Measurements from ENCODE around the gene TYRP1.

The TYRP1 gene

DNA sequence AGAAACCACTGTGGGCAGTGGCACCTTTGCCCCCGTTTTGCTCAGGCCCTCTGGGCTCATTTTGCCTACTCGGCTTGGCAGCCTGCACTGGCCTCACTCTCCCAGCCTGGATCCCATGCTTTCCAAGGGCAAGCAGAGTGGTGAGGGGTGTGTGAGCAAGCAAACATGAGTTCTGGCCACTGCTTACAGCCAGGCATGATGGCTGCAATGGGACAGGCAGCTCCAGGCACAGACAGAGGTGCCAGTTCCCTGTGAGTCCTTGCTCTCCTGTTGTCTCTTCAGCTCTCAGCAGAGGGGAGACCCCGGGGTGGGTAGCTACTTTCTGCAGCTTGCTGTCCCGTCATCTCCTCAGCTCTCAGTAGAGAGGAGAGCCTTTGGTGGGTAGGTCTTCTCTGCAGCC is 35.2 kb upstream of the TYRP1 start:
- Histone ChIP-seq H3K36me3 (ENCODE audit: low read length) (no peaks in the 10 kb centered on the region), H3K9me2 (replicated peaks; ENCODE audit: insufficient read depth, low read length) (no peaks in the 10 kb centered on the region)
- no peak for TF ChIP-seq CTCF (IDR thresholded peaks at IDR 0.05; ENCODE audit: insufficient read depth, low read length, poor library complexity, severe bottlenecking)
- no peak for TF ChIP-seq EZH2phosphoT487 (conservative IDR thresholded peaks at IDR 0.05; ENCODE audit: low read length)

DNA sequence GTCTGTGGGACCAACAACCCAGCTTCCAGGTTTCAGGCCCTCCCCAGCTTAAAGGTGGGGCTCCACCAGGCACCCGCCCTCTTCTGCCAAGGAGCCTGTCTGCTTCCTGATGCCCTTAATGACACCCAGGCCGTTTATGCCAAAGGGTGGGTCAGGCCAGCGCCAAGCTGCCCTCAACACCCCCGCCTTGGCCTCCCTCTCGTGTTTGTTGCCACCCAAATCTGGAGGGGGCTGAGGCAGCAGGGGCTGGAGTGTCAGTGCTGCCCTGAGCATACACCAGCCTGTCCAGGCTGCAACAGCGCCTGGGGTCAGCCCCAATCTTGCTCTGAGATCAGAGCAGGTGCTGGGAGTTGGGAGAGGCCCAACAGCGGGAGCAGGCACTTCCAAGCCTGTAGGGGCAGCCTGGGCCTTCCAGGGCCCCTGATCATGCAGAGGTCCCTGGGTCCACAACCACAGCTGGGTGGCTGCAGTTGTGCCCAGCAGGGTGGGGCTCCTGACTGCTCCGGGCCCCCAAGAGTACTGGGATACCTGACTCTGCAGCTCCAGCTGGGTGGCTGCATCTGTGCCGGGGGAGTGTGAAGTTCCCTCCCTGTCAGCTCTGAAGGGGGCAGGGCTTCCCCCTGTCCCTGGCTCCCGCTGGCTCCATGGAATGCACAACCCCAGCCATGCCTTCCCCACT is 34.5 kb upstream of the TYRP1 start:
- TF ChIP-seq CTCF (IDR thresholded peaks at IDR 0.05; ENCODE audit: insufficient read depth, low read length, poor library complexity, severe bottlenecking) (no peak), EZH2phosphoT487 (conservative IDR thresholded peaks at IDR 0.05; ENCODE audit: low read length) (no peak)
- Histone ChIP-seq H3K9me3 (ENCODE audit: insufficient read depth, low read length) (no peaks in the 10 kb centered on the region; the same call in 1 of the 2 replicates), H4K20me1 (ENCODE audit: low read depth, low read length) (no peaks in the 10 kb centered on the region), H3K9me2 (replicated peaks; ENCODE audit: insufficient read depth, low read length) (no peaks in the 10 kb centered on the region), H3K9ac (ENCODE audit: low read length) (no peak overlapping the region), H3K36me3 (ENCODE audit: low read length) (no peaks in the 10 kb centered on the region), H3K27me3 (ENCODE audit: low read length) (no peaks in the 10 kb centered on the region), H3K79me2 (ENCODE audit: insufficient read depth, low read length) (no peaks in the 10 kb centered on the region), H3K4me2 (ENCODE audit: low read depth, low read length, poor library complexity, severe bottlenecking) (no peak overlapping the region), H3F3A (ENCODE audit: insufficient read depth) (no peaks in the 10 kb centered on the region), H3K4me3 (ENCODE audit: insufficient read depth, low read length, poor library complexity, severe bottlenecking) (no peak overlapping the region), H2AFZ (ENCODE audit: low read depth, low read length, severe bottlenecking) (no peak overlapping the region), H3K27ac (ENCODE audit: low read depth, low read length) (no peak overlapping the region)

More for the DNA sequence above, 35.2 kb upstream of the TYRP1 start:
- no peaks in the 10 kb centered on the region for H3K27me3 ChIP-seq (ENCODE audit: low read length)
- H3K9me3 ChIP-seq (ENCODE audit: insufficient read depth, low read length): no peaks in the 10 kb centered on the region; the same call in 1 of the 2 replicates
- H3K4me3 ChIP-seq (ENCODE audit: insufficient read depth, low read length, poor library complexity, severe bottlenecking): no peak overlapping the region
- no peak overlapping the region for H3K4me2 ChIP-seq (ENCODE audit: low read depth, low read length, poor library complexity, severe bottlenecking)
- H3K27ac ChIP-seq (ENCODE audit: low read depth, low read length): no peak overlapping the region
- no peaks in the 10 kb centered on the region for H4K20me1 ChIP-seq (ENCODE audit: low read depth, low read length)
- no peak overlapping the region for H2AFZ ChIP-seq (ENCODE audit: low read depth, low read length, severe bottlenecking)
- no peak overlapping the region for H3K9ac ChIP-seq (ENCODE audit: low read length)
- no peaks in the 10 kb centered on the region for H3K79me2 ChIP-seq (ENCODE audit: insufficient read depth, low read length)
- no peaks in the 10 kb centered on the region for H3F3A ChIP-seq (ENCODE audit: insufficient read depth)

- Histone ChIP-seq H3K36me3 (ENCODE audit: low read length) (no peaks in the 10 kb centered on the region), H3K27me3 (ENCODE audit: low read length) (no peaks in the 10 kb centered on the region), H3K9me2 (replicated peaks; ENCODE audit: insufficient read depth, low read length) (no peaks in the 10 kb centered on the region), H3K4me2 (ENCODE audit: low read depth, low read length, poor library complexity, severe bottlenecking) (no peak overlapping the region), H3K27ac (ENCODE audit: low read depth, low read length) (no peak overlapping the region), H4K20me1 (ENCODE audit: low read depth, low read length) (no peaks in the 10 kb centered on the region), H3K9ac (ENCODE audit: low read length) (no peak overlapping the region), H3K4me3 (ENCODE audit: insufficient read depth, low read length, poor library complexity, severe bottlenecking) (no peak overlapping the region), H2AFZ (ENCODE audit: low read depth, low read length, severe bottlenecking) (no peak overlapping the region), H3K79me2 (ENCODE audit: insufficient read depth, low read length) (no peaks in the 10 kb centered on the region), H3K9me3 (ENCODE audit: insufficient read depth, low read length) (no peaks in the 10 kb centered on the region; the same call in 1 of the 2 replicates), H3F3A (ENCODE audit: insufficient read depth) (no peaks in the 10 kb centered on the region)
- TF ChIP-seq EZH2phosphoT487 (conservative IDR thresholded peaks at IDR 0.05; ENCODE audit: low read length) (no peak), CTCF (IDR thresholded peaks at IDR 0.05; ENCODE audit: insufficient read depth, low read length, poor library complexity, severe bottlenecking) (no peak)
Observed at GRCh38 chr9:12659220-12659619, 34.0 kb upstream of the TYRP1 start.

All from SU-DHL-6 (cell line).